Endometrium (tissue), 2 donors: Measurements from ENCODE around the gene SLC39A11.
"Not testable (repeated sequence)": the region's sequence is repeated elsewhere in the genome, so short reads cannot be mapped to it uniquely, and the experiment has no call there.

Experiments
- FAIRE-seq: peaks from 2 replicates; lab custom pipeline; 2012; peaks lifted over from hg19 to GRCh38; lab: Jason Lieb, UNC
- donor health status: control.
- donor health status: control.

Gene SLC39A11

DNA sequence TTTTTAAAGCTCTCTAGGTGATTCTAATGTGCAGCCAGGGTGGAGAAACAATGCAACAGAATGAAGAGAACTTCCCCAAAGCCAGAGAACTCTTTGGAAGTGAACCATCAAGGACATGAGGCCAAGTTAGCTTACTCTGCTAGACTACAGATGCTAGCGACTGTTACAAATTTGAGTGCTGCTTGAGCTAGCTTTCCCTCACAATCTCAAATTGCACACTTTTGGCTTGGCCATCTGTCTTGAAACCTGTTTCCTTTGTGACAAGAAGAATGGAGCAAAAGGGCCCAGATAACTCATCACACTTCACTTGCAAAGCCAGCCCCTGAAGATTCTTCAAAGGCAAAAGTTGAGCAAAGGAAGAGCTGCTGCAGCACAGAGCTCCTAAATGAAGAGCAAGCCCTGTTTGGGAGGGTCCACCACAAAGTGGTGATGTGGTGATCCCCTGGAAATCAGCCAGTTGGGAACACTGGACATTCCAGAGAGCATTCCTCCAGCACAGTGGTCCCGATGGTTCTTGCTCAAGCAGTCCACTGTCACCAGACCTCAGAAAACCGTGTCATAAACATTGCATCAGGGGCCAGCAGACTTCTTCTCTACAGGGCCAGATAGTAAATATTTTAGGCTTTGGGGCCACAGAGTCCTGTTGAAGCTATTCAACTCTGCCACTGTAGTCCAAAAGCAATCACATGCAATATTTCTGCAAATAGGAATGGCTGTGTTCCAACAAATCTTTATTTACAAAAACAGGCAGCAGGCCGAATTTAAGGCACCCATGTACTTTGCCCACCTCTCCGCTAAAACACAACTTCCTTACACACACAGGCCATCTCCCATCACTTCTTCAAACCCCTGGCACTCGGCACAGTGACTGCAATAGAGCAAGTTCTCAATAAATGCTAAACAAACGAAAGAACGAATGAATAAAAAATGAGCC is 21.2 kb downstream of the SLC39A11 start:
- FAIRE-seq = no peak

DNA sequence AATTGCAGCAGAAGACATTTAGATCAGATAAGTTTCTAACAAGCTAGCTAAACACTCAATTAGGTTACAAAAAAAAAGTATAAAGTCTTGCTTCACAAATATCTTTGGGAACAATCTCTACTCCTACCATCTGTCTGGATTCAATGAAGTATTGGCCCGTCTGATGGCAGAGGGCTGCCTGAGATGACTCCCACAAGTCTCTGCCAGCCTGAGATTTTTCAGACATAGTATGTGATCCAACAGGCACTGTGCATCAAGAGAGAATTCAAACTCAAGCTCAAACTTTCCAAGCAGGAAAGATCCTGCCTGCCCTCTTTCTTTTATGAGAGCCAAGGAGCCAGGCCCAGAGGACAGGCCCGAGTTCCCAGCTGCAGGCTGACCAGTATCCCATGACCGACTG is 22.6 kb downstream of the SLC39A11 start:
- no peak for FAIRE-seq

DNA sequence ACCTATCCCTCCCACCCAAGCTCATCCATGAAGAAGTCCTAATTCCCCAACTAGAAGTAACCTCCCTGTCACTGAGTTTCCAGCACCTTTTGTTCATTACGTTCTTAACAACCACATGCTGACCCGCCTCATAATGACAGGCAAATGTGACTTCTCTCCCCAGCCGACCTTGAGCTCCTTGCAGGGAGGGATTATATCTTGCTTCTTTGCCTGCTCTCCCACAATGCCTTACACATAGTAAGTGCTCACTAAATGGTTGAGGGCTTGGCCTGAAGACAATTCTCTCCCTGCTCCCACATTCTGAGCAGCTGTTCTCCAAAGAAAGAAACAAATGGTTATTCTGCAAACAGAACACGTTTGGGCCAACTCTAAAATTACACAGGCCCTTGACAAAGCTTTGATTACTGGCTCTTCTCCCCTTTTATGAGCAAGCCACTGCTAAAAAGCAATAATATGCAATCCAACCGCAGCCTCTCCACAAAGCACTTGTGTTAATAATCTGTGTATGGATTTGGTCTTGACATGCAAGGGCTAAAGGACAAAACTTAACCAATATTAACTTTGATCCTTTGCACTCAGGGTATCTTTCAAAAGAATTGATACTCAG is 23.2 kb downstream of the SLC39A11 start:
- FAIRE-seq = no peak

DNA sequence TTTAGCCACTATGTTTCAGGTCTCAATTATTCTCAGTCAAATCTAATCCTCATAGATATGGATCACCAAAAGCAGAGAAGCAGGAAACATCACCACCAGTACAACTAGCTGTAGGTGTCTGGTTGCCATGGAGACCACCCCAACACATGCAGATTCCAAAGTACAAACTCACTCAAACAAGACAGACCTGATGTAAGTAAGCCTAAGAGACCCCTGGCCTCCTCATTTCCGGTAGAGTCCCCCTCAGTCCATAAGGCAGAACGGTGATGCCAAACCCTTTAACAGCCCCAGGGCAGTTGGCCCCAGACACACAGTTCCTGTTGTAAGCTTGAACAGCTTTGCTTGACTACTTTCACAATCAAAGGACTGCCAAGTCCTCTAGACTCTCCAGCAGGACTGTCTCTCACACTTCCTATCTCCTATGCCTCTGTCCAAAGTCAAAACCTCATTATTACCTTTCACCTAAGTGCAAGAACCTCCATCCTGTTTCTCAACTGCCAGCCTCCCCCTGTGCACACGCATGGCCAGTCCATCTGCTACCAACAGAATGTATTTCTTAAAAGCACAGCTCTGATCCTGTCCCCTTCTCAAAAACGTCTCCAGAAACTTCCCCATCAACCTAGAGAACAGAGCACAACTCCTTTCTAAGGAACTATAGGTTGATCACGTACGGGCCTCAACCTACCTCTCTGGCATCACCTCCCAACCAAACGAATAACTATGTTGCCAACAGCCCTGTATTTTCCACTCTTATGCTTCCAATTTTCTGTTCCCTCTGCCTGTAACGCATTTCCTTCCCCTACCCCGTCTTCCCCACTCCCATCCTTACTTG is 23.9 kb downstream of the SLC39A11 start:
- no peak for FAIRE-seq

DNA sequence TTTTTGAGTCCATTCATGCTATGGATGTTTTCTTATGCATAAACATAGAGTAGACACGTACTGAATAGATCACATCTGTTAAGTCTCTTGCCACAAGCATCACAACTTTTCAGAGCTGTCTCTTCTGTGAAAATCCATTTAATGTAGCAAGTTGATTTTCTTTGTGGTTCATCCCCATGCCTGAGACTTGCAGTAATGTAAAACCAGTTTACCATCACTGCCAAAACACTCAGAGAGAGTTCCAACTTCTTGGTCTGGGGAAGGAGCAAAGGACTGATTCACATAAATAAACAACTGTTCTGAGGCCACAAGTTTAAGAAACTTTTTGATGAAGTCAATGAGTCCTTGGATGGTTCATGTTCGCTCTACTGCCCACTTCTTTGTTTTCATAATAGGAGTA is 24.8 kb downstream of the SLC39A11 start:
- FAIRE-seq = not testable (repeated sequence)

DNA sequence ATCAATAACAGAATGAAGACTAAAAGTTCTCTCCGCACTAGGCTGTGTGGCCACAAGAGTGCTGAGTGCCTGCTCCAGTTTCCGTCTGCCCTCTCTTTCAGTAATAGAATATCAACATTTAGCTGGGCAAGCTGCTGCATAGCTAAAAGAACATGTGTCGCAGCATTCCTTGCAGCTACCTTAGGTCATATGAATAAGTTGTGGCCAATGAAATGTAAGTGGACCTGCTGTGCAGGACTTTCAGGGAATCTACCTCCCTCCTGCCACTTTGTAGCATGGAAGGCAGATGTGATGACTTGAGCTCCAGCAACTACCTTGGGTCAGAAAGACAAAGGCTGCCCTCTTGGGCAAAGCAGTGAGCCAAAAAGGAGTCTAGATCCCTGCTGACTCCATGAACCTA is 25.4 kb downstream of the SLC39A11 start:
- no peak for FAIRE-seq

DNA sequence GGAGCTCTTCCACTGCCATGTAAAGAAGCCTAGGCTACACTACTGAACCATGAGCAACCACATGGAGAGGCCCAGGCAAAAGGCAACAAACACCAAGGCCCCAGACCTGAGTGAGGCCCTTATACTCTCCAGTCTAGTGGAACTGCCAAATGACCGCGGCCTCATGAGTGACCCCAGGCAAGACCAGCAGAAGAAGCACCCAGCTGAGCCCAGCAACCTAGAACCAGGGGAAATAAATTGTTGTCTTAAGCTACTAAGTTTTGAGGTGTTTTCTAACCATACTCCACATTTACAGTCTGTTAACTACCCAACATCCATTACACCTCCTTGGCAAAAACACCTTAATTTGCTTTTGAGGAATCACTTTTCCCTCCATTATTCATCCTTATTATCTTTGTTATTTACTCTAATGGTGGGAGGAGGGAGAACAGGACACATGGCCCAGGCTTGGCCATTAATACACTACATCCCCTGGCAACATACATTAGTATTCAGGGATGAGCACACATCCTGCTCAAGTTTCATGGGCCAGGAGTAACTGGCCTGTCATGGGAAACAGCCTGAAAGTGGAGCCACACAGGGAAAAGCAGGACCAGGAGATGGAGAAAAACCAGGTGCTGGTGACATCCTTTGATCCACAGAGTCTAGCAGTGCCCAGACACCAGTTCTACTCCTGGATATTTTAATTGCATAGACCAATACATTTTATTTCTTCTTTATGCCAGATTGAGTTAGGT is 26.2 kb downstream of the SLC39A11 start:
- no peak for FAIRE-seq

DNA sequence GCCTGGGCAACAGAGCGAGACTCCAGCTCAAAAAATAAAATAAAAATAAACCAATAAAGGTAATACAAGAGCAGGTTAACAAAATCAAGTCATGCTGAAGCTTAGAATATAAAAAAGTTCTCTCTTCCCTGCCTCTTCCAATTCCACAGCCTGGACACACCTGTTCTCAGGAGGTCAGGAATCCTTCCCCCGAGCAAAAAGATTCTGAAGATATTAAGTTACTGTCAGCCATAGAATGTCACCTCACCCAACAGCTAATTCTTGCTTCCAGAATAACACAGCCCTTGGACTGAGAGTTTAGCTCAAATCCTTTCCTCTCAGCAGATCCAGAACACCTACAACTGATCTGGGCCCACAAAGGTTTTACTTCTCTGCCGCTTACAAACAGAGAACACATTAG is 27.1 kb downstream of the SLC39A11 start:
- FAIRE-seq = no peak

DNA sequence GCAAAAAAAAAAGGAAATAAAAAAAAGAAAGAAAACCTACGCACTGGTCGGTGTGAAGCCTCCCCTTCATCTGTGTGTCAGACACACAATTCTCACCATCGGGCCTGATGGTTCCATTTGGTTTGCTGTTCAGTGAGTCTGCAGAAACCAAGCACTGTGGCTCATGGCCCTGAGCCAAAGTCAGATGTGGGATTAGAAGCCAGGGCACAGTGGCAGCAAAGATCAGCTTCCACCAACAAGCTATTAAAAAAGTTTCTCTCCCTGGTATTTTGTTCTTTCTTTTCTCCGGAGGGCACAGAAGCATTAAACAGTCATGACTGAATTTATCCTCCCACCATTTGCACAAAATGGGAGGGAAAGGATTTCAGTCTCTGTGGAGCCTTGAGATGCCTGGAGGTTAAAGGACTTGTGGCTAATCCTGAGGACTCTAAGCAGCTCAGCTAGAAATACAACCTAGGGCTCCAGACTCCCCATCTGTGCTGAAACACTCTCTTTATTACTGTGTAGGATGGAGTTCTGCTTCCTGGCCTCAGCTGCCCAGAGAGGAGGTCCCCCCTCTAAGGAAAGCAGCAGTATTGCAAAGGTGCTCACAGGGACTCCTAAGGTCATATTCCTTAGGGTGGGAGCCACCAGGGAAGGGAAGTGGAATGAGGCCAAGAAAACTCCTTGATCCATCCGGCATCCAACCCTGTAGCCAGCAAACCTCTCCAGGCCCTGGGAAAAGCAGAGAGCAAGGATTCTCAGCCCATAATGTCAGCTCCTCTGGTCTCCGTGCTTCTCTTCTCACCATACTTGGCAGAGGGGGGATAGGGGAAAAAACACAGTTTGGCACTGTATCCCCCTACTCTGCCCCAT is 28.2 kb downstream of the SLC39A11 start:
- no peak for FAIRE-seq

DNA sequence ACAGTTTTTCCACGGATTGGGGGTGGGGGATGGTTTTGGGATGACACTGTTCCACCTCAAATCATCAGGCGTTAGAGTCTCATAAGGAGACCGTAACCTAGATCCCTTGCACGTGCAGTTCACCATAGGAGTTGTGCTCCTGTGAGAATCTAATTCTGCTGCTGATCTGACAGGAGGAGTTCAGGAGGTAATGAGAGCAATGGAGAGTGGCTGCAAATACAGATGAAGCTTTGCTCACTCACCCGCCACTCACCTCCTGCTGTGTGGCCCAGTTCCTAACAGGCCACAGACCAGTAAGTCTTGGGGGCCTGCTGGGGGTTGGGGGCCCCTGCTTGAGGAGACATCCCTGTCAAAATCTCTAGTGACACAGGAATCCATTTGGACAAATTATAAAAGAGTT is 29.8 kb downstream of the SLC39A11 start:
- no peak for FAIRE-seq

DNA sequence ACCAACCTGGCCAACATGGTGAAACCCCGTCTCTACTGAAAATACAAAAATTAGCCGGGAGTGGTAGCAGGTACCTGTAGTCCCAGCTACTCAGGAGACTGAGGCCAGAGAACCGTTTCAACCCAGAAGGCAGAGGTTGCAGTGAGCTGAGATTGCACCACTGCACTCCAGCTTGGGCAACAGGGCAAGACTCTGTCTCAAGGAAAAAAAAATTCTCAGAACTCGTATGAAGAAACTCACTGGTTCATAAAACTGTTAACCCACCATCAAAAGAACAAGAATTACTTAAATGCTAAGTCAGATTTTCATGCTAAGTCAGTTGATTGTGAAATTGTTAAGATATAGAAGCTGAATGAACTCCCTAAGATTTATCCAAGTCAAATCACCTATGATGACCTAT is 31.3 kb downstream of the SLC39A11 start:
- FAIRE-seq = no peak

DNA sequence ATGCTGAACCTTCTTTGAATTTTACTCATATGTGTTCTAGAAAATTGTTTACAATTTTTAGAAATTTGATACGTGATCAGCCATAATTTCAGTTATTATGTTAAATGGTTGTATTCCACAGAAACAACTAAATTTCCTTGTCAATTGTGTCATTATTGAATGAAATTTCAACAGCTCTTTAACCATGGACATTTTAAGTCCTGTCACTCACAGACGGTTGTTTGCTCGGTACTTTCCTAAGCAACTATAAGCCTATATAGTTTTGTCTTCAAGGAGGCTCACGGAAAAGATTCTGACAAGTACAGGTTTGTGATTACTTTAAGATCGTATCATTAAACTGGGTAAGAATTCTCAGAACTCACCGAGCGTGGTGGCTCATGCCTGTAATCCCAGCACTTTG is 31.8 kb downstream of the SLC39A11 start:
- FAIRE-seq = no peak

DNA sequence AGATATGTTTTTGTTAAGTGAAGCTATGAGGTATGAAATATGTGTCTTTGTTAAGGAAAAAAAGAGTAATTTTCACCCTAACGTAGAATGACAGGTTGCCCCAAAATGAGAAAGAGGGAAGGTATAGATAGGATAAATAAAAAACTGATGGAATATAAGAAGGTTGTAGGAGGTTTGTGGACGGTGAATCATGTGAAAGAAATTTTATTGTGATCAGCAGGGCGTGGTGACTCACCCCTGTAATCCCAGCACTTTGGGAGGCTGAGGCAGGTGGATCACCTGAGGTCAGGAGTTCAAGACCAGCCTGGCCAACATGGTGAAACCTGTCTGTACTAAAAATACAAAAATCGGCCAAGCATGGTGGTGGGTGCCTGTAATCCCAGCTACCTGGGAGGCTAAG is 32.8 kb downstream of the SLC39A11 start:
- FAIRE-seq = not testable (repeated sequence)

DNA sequence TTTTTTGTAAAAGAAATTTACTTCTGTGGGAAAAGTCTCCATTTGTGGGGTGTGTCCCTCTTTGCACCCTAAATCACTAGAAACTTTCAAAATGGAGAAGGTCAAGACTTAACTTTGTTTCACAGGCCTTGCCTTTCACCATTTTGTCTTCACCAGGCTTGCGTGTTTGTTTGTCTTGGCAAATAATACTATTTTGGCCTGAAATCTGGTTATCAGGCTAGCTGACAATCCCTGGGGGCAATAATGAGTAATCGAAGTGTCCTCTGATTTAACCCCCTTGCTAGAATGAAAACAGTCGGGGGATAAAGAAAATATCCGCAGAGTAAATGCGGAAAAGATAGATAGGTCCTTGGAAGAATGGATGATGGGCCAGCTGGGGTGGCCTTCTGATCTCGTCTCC is 34.5 kb downstream of the SLC39A11 start:
- no peak for FAIRE-seq

DNA sequence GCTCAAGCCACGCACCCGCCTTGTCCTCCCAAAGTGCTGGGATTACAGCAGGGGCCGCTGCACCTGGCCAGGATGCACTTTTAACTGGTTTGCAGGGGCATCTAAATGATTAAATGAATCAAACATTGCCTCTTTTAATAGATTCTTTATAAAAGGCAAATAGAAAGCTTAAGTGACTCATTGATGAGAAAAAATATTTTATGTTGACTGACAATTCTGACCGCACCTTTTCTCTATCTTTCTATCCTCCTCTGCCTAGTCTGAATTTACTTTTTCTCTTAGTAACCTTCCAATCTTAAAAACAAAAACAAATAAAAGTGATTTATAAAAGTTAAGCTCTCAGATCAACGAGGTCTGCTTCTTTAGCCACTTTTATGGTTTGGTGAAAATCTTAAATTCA is 35.3 kb downstream of the SLC39A11 start:
- FAIRE-seq = no peak

DNA sequence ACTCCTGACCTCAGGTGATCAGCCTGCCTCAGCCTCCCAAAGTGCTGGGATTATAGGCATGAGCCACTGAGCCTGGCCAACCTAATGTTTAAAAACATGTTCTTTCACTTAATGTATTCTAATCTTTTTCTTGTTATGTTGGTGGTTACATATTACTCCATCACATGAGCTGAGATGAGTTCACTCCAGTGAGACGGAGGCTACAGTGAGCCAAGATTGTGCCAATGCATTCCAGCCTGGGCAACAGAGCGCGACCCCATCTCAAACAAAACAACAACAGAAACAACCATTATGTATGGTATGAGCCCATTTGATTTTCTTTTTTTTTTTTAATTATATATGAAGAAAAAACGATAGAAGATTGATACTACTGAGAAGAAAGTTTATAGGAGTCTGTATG is 39.6 kb downstream of the SLC39A11 start:
- FAIRE-seq = no peak

DNA sequence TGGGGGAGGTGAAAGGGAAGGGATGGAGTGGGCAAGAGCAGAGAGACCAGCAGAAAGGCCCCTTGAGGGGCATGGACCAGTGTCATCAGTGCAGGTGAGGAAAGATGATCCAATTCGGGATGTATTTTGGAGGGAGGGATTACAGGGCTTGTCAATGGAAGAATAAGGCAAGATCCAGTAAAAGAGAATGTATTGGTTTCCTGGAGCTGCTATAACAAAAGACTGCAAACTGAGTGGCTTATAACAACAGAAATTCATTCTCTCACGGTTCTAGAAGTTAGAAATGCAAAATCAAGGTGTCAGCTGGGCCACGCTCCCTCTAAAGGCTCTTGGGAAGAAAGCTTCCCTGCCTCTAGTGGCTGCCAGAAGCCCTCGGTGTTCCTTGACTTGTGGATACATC is 41.7 kb downstream of the SLC39A11 start:
- FAIRE-seq = no peak

DNA sequence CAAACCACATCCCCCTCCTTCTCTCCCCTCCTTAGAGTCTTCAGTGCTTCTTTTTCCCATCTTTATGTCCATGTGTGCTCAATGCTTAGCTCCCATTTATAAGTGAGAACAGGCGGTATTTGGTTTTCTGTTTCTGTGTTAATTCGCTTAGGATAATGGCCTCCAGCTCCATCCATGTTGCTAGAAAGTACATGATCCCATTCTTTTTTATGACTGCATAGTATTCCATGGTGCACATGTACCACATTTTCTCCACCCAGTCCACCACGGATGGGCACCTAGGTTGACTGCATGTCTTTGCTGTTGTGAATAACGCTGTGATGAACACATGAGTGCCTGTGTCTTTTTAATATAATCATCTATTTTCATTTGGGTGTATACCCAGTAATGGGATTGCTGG is 44.3 kb downstream of the SLC39A11 start:
- no peak for FAIRE-seq

DNA sequence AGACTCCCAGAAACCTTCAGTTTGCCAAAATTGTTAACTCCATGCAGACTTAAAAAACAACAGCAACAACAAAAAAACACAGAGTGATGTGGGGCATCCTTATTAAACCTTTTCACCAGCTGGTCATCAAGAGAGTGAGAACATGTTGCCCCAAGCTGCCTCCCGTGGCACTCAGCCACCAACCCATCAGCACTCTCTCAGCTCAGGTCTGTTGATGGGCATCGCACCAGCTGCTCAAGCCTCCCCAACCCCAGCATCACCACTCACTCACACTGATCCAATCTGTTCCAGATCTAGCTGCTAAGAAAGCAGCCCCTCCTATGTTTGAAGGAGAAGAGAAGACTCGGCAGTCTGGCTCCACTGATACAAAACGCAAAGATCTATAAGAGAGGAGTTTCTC is 46.8 kb downstream of the SLC39A11 start:
- FAIRE-seq = no peak

DNA sequence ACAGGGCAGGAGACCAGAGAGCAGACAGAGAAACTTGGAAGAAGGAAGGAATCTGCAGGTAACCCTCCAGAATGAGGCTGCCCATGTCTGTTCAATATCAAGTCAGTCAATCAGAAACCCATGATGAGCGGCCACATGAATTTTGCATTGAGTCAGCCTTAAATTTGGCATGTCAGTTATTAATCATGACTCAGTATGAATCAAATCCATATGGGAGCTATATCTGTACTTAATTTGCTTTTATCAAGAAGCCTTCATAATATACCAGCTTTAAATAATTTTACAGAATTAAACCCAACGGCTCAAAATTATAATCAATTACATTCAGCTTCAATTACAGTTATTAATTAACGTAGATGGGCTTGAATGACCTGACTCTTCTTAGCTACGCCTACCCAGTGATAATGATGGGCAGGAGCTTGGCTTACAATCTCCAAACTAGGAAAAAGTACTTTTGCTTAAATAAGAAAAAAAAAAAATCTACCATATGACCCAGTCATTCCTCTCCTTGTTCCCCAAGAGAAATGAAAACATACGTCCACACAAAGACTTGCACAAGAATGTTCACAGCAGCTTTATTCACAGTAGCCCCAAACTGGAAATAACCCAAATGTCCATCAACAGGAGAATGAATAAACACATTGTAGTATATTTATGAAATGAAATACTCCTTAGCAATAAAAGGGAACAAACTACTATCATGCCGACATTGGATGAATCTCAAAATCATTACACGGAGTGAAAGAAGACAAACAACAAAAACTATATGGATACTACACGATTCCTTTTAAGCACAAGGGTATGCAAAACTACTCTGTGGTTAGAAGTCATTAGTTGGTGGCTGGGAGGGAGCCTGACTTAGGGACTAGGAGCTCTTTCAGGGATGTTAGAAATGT is 48.6 kb downstream of the SLC39A11 start:
- FAIRE-seq = no peak
